ENCODE data around the gene ATP10D.
"Not testable (repeated sequence)": the region's sequence is repeated elsewhere in the genome, so short reads cannot be mapped to it uniquely, and the experiment has no call there.

The ATP10D gene

GRCh38 chr4:47471591-47471990 lies 13.5 kb upstream of the ATP10D start:
- Histone ChIP-seq H3K4me1 (ENCODE audit: control insufficient read depth, insufficient read depth, low read length) (no peaks in the 10 kb centered on the region), H3K4me3 (ENCODE audit: low read depth, low read length) (no peak overlapping the region), H3K9me3 (ENCODE audit: control insufficient read depth, insufficient read depth, low read length) (no peaks in the 10 kb centered on the region), H3K36me3 (ENCODE audit: control insufficient read depth, insufficient read depth, low read length) (no peaks in the 10 kb centered on the region), H3K27me3 (ENCODE audit: control insufficient read depth, insufficient read depth, low read length) (no peaks in the 10 kb centered on the region), H3K9ac (ENCODE audit: low read depth, low read length) (no peak overlapping the region)

- H3K9ac ChIP-seq (ENCODE audit: low read depth, low read length): no peak overlapping the region
- H3K36me3 ChIP-seq (ENCODE audit: control insufficient read depth, insufficient read depth, low read length): no peaks in the 10 kb centered on the region
- no peak overlapping the region for H3K4me3 ChIP-seq (ENCODE audit: low read depth, low read length)
- no peaks in the 10 kb centered on the region for H3K4me1 ChIP-seq (ENCODE audit: control insufficient read depth, insufficient read depth, low read length)
- no peaks in the 10 kb centered on the region for H3K27me3 ChIP-seq (ENCODE audit: control insufficient read depth, insufficient read depth, low read length)
- H3K9me3 ChIP-seq (ENCODE audit: control insufficient read depth, insufficient read depth, low read length): no peaks in the 10 kb centered on the region
Observed at GRCh38 chr4:47473141-47473750, 11.8 kb upstream of the ATP10D start.

- H3K4me3 ChIP-seq (ENCODE audit: low read depth, low read length): no peak overlapping the region
- no peak overlapping the region for H3K9ac ChIP-seq (ENCODE audit: low read depth, low read length)
- H3K27me3 ChIP-seq (ENCODE audit: control insufficient read depth, insufficient read depth, low read length): no peaks in the 10 kb centered on the region
- H3K36me3 ChIP-seq (ENCODE audit: control insufficient read depth, insufficient read depth, low read length): no peaks in the 10 kb centered on the region
- H3K9me3 ChIP-seq (ENCODE audit: control insufficient read depth, insufficient read depth, low read length): no peaks in the 10 kb centered on the region
- H3K4me1 ChIP-seq (ENCODE audit: control insufficient read depth, insufficient read depth, low read length): no peaks in the 10 kb centered on the region
Observed at GRCh38 chr4:47474799-47475198, 10.3 kb upstream of the ATP10D start.

GRCh38 chr4:47475411-47475810 lies 9.7 kb upstream of the ATP10D start:
- Histone ChIP-seq H3K36me3 (ENCODE audit: control insufficient read depth, insufficient read depth, low read length) (no peaks in the 10 kb centered on the region), H3K9me3 (ENCODE audit: control insufficient read depth, insufficient read depth, low read length) (no peaks in the 10 kb centered on the region), H3K27me3 (ENCODE audit: control insufficient read depth, insufficient read depth, low read length) (no peaks in the 10 kb centered on the region), H3K4me1 (ENCODE audit: control insufficient read depth, insufficient read depth, low read length) (no peaks in the 10 kb centered on the region), H3K9ac (ENCODE audit: low read depth, low read length) (no peak overlapping the region), H3K4me3 (ENCODE audit: low read depth, low read length) (no peak overlapping the region)

- Histone ChIP-seq H3K36me3 (ENCODE audit: control insufficient read depth, insufficient read depth, low read length) (no peaks in the 10 kb centered on the region), H3K4me1 (ENCODE audit: control insufficient read depth, insufficient read depth, low read length) (no peaks in the 10 kb centered on the region), H3K9ac (ENCODE audit: low read depth, low read length) (no peak overlapping the region), H3K4me3 (ENCODE audit: low read depth, low read length) (no peak overlapping the region), H3K27me3 (ENCODE audit: control insufficient read depth, insufficient read depth, low read length) (no peaks in the 10 kb centered on the region), H3K9me3 (ENCODE audit: control insufficient read depth, insufficient read depth, low read length) (no peaks in the 10 kb centered on the region)
Observed at GRCh38 chr4:47478804-47479203, 6.3 kb upstream of the ATP10D start.

GRCh38 chr4:47482326-47482725 lies 2.7 kb upstream of the ATP10D start:
- Histone ChIP-seq H3K4me1 (ENCODE audit: control insufficient read depth, insufficient read depth, low read length) (no peaks in the 10 kb centered on the region), H3K27me3 (ENCODE audit: control insufficient read depth, insufficient read depth, low read length) (peaks cover 6% of the 10 kb centered on the region), H3K4me3 (ENCODE audit: low read depth, low read length) (no peak overlapping the region), H3K36me3 (ENCODE audit: control insufficient read depth, insufficient read depth, low read length) (no peaks in the 10 kb centered on the region), H3K9me3 (ENCODE audit: control insufficient read depth, insufficient read depth, low read length) (no peaks in the 10 kb centered on the region), H3K9ac (ENCODE audit: low read depth, low read length) (no peak overlapping the region)

GRCh38 chr4:47483745-47484144 lies 1.3 kb upstream of the ATP10D start:
- H3K36me3 ChIP-seq (ENCODE audit: control insufficient read depth, insufficient read depth, low read length): no peaks in the 10 kb centered on the region
- peaks cover 6% of the 10 kb centered on the region for H3K27me3 ChIP-seq (ENCODE audit: control insufficient read depth, insufficient read depth, low read length)
- H3K9ac ChIP-seq (ENCODE audit: low read depth, low read length): no peak overlapping the region
- no peak overlapping the region for H3K4me3 ChIP-seq (ENCODE audit: low read depth, low read length)
- no peaks in the 10 kb centered on the region for H3K9me3 ChIP-seq (ENCODE audit: control insufficient read depth, insufficient read depth, low read length)
- H3K4me1 ChIP-seq (ENCODE audit: control insufficient read depth, insufficient read depth, low read length): no peaks in the 10 kb centered on the region

- Histone ChIP-seq H3K36me3 (ENCODE audit: control insufficient read depth, insufficient read depth, low read length) (no peaks in the 10 kb centered on the region), H3K4me3 (ENCODE audit: low read depth, low read length) (no peak overlapping the region), H3K4me1 (ENCODE audit: control insufficient read depth, insufficient read depth, low read length) (no peaks in the 10 kb centered on the region), H3K27me3 (ENCODE audit: control insufficient read depth, insufficient read depth, low read length) (peaks cover 6% of the 10 kb centered on the region), H3K9ac (ENCODE audit: low read depth, low read length) (no peak overlapping the region), H3K9me3 (ENCODE audit: control insufficient read depth, insufficient read depth, low read length) (no peaks in the 10 kb centered on the region)
Observed at GRCh38 chr4:47484168-47484567, 907 bp upstream of the ATP10D start.

- no peaks in the 10 kb centered on the region for H3K9me3 ChIP-seq (ENCODE audit: control insufficient read depth, insufficient read depth, low read length)
- peaks cover 6% of the 10 kb centered on the region for H3K27me3 ChIP-seq (ENCODE audit: control insufficient read depth, insufficient read depth, low read length)
- H3K36me3 ChIP-seq (ENCODE audit: control insufficient read depth, insufficient read depth, low read length): no peaks in the 10 kb centered on the region
- peak overlapping the region; percentile 89 for H3K4me3 ChIP-seq (ENCODE audit: low read depth, low read length)
- no peaks in the 10 kb centered on the region for H3K4me1 ChIP-seq (ENCODE audit: control insufficient read depth, insufficient read depth, low read length)
- no peak overlapping the region for H3K9ac ChIP-seq (ENCODE audit: low read depth, low read length)
Observed at GRCh38 chr4:47485768-47486167, 693 bp downstream of the ATP10D start.

GRCh38 chr4:47486231-47486673 lies 1.2 kb downstream of the ATP10D start:
- Histone ChIP-seq H3K9me3 (ENCODE audit: control insufficient read depth, insufficient read depth, low read length) (no peaks in the 10 kb centered on the region), H3K36me3 (ENCODE audit: control insufficient read depth, insufficient read depth, low read length) (no peaks in the 10 kb centered on the region), H3K27me3 (ENCODE audit: control insufficient read depth, insufficient read depth, low read length) (peaks cover 6% of the 10 kb centered on the region), H3K4me3 (ENCODE audit: low read depth, low read length) (peak overlapping the region; percentile 89), H3K9ac (ENCODE audit: low read depth, low read length) (no peak overlapping the region), H3K4me1 (ENCODE audit: control insufficient read depth, insufficient read depth, low read length) (no peaks in the 10 kb centered on the region)

GRCh38 chr4:47486727-47487126 lies 1.7 kb downstream of the ATP10D start:
- H3K36me3 ChIP-seq (ENCODE audit: control insufficient read depth, insufficient read depth, low read length); H3K9me3 ChIP-seq (ENCODE audit: control insufficient read depth, insufficient read depth, low read length); H3K9ac ChIP-seq (ENCODE audit: low read depth, low read length); H3K4me1 ChIP-seq (ENCODE audit: control insufficient read depth, insufficient read depth, low read length); H3K4me3 ChIP-seq (ENCODE audit: low read depth, low read length); H3K27me3 ChIP-seq (ENCODE audit: control insufficient read depth, insufficient read depth, low read length): not testable (repeated sequence)

- Histone ChIP-seq H3K4me1 (ENCODE audit: control insufficient read depth, insufficient read depth, low read length) (no peaks in the 10 kb centered on the region), H3K9me3 (ENCODE audit: control insufficient read depth, insufficient read depth, low read length) (no peaks in the 10 kb centered on the region), H3K36me3 (ENCODE audit: control insufficient read depth, insufficient read depth, low read length) (no peaks in the 10 kb centered on the region), H3K9ac (ENCODE audit: low read depth, low read length) (no peak overlapping the region), H3K27me3 (ENCODE audit: control insufficient read depth, insufficient read depth, low read length) (peaks cover 6% of the 10 kb centered on the region), H3K4me3 (ENCODE audit: low read depth, low read length) (no peak overlapping the region)
Observed at GRCh38 chr4:47488706-47489105, 3.6 kb downstream of the ATP10D start.

Data from iPS-15b (cell line).